Psoas muscle (tissue), 8 donors: ENCODE measurements around the gene MTURN. TPM values are rescaled to one million over a fixed set of nuclear protein-coding genes. Genes with fewer than 3 reads are reported as not detected.

Source experiments
- ATAC-seq, 4 donors: fragments of 200-7000 bp; cut with Tn5 transposase; one replicate each; pipeline ENCODE4 v1.9.1; 2020; ENCODE audit warnings: moderate library complexity in 3 of 4, mild to moderate bottlenecking in 2 of 4
- DNase-seq, 2 donors: peaks; one replicate each; pipeline ENCODE4 v3.0.0-alpha.2; 2020
- H3K27ac ChIP-seq: fragments of 200-600 bp; one replicate; pipeline ENCODE4 v1.8.0; 2022
- H3K27me3 ChIP-seq, 3 donors: fragments of 200-600 bp in 1 of 3; one replicate each; pipeline versions ENCODE4 v1.6.1 to v1.8.0; 2013 to 2022; ENCODE audit warnings: low read length in 2 of 3, mild to moderate bottlenecking in 2 of 3, moderate library complexity in 1 of 3; ENCODE audit not compliant: insufficient read depth in 3 of 3
- H3K36me3 ChIP-seq, 2 donors: fragments of 200-600 bp in 1 of 2; one replicate each; pipeline versions ENCODE4 v1.6.1 to v1.8.0; 2013 to 2022; ENCODE audit warnings: low read depth in 1 of 2, mild to moderate bottlenecking in 1 of 2, moderate library complexity in 1 of 2; ENCODE audit not compliant: insufficient read depth in 1 of 2
- H3K4me1 ChIP-seq: fragments of 200-600 bp; one replicate; pipeline ENCODE4 v1.8.0; 2022
- H3K4me3 ChIP-seq: fragments of 200-600 bp; one replicate; pipeline ENCODE4 v1.8.0; 2022; ENCODE audit warnings: mild to moderate bottlenecking
- H3K9me3 ChIP-seq: fragments of 200-600 bp; one replicate; pipeline ENCODE4 v1.8.0; 2022
- CTCF ChIP-seq: fragments of 200-600 bp; IDR thresholded peaks from one replicate; pipeline ENCODE4 v1.8.0; 2022; ENCODE audit warnings: antibody characterized with exemption
- WGBS, 3 donors: extraction: QIAGEN DNeasy Blood & Tissue Kit; methylation state at CpG; one replicate each; pipeline versions ENCODE4 v1.1.6 to v1.1.7; 2013; 5-methylcytosine and 5-hydroxymethylcytosine counted together
- intact Hi-C, 2 donors: fragments of 100-400 bp; cut with DNase I; formaldehyde crosslinking; loops; one replicate each; pipeline versions ENCODE4 v1.11.0 to v1.14.2; 2022
- polyA plus RNA-seq, 3 donors: library from polyadenylated mRNA; stranded (reverse); fragments of 200-250 nt; gene quantifications; one replicate each; pipeline ENCODE4 v1.2.3, GENCODE V29; 2013
- total RNA-seq, 4 donors: library from RNA; stranded (reverse); fragmentation: NEBNext Ultra II Directional in 2 of 4; extraction: Animal tissue kit (Norgen Biotek cat#: 25700) in 2 of 4; gene quantifications; one replicate each; pipeline versions ENCODE4 v1.2.1 to v1.2.4, GENCODE V29; 2021 to 2023
- donor health status: healthy with polysubstance abuse.
- donor health status: DM: no; HTN: no; CAD: no; lungs with moderate emphysema.
- donor health status: Bipolar disorder and iron deficiency.
- donor health status: healthy.
- donor health status: DM: yes; HTN: yes; CAD: no.
- donor health status: DM: no; HTN: no; CAD: no.
- donor health status: DM: no; HTN: no; CAD: no.
- donor health status: DM: yes; HTN: yes; CAD: no.

Gene MTURN
- total and polyA plus RNA-seq, 7 donors: 7.1 to 68.6 (median 17.6) TPM

DNA sequence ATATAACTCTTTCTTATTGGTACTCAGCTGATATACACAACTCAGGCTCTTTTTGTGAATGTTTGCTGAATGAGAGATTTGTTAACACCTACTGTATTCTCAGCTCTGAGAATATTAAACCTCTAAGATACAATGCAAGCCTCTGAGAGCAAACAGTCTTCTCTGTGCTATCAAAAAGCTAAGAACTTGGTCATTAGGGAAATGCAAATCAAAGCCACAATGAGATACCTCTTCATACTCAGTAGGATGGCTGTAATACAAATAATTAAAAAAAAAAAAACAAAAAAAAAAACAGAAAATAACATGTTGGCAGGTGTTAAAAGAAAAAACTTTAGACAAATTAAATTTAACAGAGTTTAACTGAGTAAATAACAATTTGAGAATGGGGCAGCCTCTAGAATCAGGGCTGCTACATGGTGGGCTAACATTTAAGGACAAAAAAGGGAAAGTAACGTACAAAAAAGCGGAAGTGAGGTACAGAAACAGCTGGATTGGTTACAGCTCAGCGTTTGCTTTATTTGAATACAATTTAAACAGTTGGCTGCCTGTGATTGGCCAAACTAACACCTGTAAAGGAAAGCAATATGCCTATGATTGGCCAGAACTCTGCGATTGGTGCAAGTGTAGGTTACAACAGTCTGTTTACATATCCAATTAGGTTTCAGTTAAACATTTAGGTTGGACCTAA is 14.8 kb upstream of the MTURN start:
- Histone ChIP-seq H3K27ac (no peak overlapping the region), H3K4me1 (peaks cover 16% of the 10 kb centered on the region), H3K4me3 (no peak overlapping the region), H3K9me3 (no peaks in the 10 kb centered on the region), H3K27me3 (no peaks in the 10 kb centered on the region), H3K36me3 (no peaks in the 10 kb centered on the region)
- ATAC-seq: no peak
- no peak for DNase-seq
- intact Hi-C loops: no loop called here
- no peak for TF ChIP-seq CTCF
- WGBS, 3 donors: 89 to 94% (median 92%) methylated on average over 4 of the region's 4 CpGs

GRCh38 chr7:30133736-30134610 is 813 bp upstream of the MTURN start:
- ATAC-seq (no peak), DNase-seq (no peak)
- Histone ChIP-seq H3K27me3 (no peaks in the 10 kb centered on the region), H3K27ac (peak overlapping the region; percentile 87), H3K36me3 (no peaks in the 10 kb centered on the region), H3K9me3 (no peaks in the 10 kb centered on the region), H3K4me3 (peak overlapping the region; percentile 92), H3K4me1 (peaks cover 5% of the 10 kb centered on the region)
- intact Hi-C loops: no loop called here
- WGBS, 3 donors: 32 to 37% (median 33%) methylated on average over 13 of the region's 13 CpGs
- TF ChIP-seq CTCF: no peak

DNA sequence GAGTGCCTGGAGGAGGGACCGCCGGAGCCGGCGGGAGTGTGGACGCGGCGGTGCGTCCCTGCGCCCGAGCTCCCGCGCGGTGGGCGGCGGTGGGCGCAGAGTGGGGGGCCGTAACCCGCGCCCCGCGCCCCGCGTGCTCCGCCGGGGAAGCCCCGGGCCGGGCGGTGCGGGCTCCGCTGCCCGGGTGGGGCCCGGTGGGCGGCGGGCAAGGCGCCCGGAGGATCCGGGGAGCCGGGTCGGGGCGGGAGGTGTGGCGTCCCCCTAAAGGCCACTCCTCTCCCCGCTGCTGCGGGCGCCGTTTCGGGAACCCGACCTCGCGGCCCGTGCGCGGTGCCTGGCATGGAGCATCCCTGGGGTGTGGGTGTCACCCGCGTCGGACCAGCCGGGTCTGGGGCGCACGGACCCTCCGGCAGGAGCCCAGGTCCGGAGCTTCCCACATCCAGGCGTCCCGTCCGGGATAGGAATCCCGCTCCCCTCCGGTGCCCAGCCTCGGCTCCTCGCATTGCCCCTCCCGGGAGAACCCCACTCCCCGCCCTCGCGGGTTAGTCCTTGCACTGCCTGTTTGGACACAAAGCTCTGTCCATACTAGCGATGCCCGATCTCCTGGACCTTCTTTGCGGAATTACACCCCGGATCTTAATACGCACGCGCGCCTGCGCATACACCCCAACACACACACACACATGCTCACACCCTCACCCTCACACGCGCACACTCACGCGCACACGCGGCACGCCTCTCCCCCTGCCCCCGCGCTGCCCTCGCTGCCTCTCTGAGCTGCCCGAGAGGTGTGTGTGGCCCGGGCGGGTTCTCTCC is 723 bp downstream of the MTURN start:
- Histone ChIP-seq H3K4me1 (peaks cover 5% of the 10 kb centered on the region), H3K27ac (peak overlapping the region; percentile 87), H3K27me3 (no peaks in the 10 kb centered on the region), H3K4me3 (peak overlapping the region; percentile 92), H3K36me3 (no peaks in the 10 kb centered on the region), H3K9me3 (no peaks in the 10 kb centered on the region)
- DNase-seq: peak; percentile 60 to 74
- ATAC-seq: peak; percentile 57 to 72 (median 66)
- WGBS, 3 donors: 0 to 1% (median 1%) methylated on average over 52 to 93 of the region's 93 CpGs
- intact Hi-C loops: no loop called here
- TF ChIP-seq CTCF: no peak

GRCh38 chr7:30136117-30136731 is 1.4 kb downstream of the MTURN start:
- H3K9me3 ChIP-seq: no peaks in the 10 kb centered on the region
- peak overlapping the region; percentile 87 for H3K27ac ChIP-seq
- 28 to 39% (median 28%) methylated on average over 34 to 36 of the region's 36 CpGs for WGBS, 3 donors

More at GRCh38 chr7:30136117-30136731, 1.4 kb downstream of the MTURN start:
- Histone ChIP-seq H3K4me3 (peak overlapping the region; percentile 92), H3K36me3 (no peaks in the 10 kb centered on the region), H3K27me3 (no peaks in the 10 kb centered on the region), H3K4me1 (peaks cover 5% of the 10 kb centered on the region)
- peak in 2 of 4 donors; percentile 1 for ATAC-seq
- intact Hi-C loops: no loop called here
- DNase-seq: no peak
- TF ChIP-seq CTCF: no peak
